ENCODE data around the gene ZNF660.
A peak's percentile ranks its signal among the peaks of the same experiment; 100 is the strongest.
"Not testable (repeated sequence)": the region's sequence is repeated elsewhere in the genome, so short reads cannot be mapped to it uniquely, and the experiment has no call there.

The ZNF660 gene

DNA sequence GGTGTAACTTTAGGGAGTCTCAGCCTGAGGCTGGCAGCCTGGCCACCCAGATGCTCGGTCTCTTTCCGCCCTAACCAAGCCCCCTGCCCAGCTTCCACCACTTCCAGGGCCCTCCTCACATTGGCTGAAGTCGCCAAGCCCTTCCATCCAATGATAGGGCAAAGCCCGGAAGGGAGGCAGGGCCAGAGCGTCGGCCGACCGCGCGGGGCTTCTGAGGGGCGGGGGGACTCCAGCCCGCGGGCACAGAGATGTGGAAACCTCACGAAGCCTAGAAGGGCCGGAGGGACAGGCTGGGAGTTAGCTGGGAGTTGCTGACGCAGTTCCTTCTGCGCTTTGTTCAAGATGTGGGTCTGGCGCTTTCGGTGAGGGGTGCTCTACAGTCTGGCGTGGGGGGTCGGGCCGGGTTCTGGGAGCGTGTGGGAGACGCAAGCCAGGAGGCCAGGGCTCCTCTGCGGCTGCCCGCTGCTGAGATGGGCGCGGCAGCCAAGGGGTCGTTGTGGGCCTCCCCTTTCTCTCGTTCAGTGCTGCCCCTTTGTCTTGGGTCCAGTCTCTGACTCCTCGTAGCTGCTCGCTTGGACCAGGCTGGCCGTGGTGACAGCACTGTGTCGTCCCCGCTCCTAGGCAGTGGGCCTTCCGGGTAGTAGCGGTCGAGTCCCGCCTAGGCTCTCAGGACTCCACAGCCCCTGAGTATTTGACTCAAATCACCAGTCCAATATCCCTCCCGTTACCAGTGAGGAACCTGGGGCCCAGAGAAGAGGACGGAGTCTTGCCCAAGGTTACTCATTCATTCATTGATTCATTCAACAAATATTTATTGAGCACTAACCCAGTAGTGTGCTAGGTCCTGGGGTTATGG, at the start of gene ZNF660:
TSS of gene ZNF660 (plus strand) at position 319 of the 856 bp plus-strand sequence. CDS start 9,230 bp downstream, outside the sequence.
- DNase-seq: no peak

GRCh38 chr3:44535364-44535763, 49.4 kb upstream of the ZNF660 start:
- no peak for DNase-seq

DNA sequence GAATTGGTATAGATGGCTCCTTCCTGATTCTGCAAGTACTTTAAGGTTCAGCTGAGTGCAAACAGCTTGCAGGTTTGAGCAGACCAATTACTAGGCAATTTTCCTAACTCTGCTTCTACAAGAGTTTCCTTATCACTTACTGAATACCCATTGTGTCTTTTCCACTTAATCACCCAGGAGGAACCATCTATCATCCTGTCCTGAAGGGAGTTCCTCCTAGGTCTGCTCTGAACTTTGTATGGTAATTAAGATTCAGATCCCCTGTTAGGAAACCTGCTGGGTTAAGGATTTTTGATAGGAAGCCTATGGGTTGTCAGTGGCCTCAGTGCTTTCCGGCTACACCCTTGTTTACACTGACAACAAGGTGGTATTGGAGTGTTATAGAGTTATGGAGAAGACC, 40.0 kb upstream of the ZNF660 start:
- DNase-seq: not testable (repeated sequence)

- peak; percentile 44 for DNase-seq
Observed at GRCh38 chr3:44554626-44555592, 29.9 kb upstream of the ZNF660 start, which contains the start of gene ZKSCAN7. Gene ZKSCAN7 (plus strand): TSS chr3:44555193. CDS start chr3:44557048, 1,855 bp downstream.

- no peak for DNase-seq
Observed at GRCh38 chr3:44555723-44556122, 29.0 kb upstream of the ZNF660 start.

DNA sequence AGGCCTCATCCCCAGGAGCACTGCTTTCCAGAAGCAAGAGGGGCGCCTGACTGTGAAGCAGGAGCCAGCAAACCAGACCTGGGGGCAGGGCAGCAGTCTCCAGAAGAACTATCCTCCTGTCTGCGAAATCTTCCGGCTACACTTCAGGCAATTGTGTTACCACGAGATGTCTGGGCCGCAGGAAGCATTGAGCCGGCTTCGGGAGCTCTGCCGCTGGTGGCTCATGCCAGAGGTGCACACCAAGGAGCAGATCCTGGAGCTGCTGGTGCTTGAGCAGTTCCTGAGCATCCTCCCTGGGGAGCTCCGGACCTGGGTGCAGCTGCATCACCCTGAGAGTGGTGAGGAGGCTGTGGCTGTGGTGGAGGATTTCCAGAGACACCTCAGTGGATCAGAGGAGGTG, 27.7 kb upstream of the ZNF660 start:
- no peak for DNase-seq

DNA sequence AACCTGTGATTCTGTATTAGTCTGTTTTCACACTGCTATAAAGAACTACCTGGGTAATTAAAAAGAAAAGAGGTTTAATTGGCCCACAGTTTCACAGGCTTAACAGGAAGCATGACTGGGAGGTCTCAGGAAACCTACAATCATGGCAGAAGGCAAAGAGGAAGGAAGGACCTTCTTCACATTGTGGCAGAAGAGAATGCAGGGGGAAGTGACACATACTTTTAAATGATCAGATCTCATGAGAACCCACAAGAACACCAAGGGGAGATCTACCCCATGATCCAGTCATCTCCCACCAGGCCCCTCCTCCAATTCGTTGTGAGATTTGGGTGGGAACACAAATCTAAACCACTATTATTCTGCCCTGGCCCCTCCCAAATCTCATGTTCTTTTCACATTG, 23.7 kb upstream of the ZNF660 start:
- no peak for DNase-seq

DNA sequence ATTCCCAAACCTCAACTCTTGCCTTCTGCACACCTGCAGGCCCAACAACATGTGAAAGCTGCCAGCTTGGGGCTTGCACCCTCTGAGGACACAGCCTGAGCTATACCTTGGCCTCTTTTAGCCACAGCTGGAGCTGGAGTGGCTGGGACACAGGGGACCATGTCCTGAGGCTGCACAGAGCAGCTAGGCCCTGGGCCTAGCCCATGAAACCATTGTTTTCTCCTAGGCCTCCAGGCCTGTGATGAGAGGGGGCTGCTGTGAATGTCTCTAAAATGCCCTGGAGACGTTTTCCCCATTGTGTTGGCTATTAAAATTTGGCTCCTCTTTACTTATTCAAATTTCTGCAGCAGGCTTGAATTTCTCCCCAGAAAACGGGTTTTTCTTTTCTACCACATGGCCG, 22.6 kb upstream of the ZNF660 start:
- no peak for DNase-seq

DNA sequence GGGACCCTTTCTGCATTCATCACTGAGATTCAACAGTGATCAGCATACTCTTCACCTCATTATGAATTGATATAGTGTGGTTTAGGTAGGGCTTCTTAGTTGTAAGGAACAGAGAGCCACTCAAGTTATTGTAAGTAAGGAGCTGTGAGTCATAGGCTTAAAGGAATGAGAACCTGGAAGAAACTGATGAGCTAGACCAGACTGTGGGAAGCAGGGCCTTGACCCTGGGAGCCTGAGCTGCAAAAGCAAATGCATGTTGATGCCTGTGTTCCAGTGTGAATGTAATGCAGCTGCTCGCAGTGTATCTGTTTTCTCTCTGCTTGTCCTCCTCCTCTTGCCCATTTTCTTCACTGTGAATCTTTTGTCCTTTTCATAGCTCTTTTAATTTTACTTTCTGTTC, 16.2 kb upstream of the ZNF660 start:
- no peak for DNase-seq

DNA sequence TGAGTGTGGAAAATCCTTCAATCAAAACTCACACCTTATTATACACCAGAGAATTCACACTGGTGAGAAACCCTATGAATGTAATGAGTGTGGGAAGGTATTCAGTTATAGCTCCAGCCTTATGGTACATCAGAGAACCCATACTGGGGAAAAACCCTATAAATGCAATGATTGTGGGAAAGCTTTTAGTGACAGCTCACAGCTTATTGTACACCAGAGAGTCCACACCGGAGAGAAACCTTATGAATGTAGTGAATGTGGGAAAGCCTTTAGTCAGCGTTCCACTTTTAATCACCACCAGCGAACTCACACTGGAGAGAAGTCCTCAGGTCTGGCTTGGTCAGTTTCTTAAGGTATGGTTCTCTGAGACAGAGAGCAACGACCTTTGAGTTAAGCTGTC, 13.7 kb upstream of the ZNF660 start:
- no peak for DNase-seq

DNA sequence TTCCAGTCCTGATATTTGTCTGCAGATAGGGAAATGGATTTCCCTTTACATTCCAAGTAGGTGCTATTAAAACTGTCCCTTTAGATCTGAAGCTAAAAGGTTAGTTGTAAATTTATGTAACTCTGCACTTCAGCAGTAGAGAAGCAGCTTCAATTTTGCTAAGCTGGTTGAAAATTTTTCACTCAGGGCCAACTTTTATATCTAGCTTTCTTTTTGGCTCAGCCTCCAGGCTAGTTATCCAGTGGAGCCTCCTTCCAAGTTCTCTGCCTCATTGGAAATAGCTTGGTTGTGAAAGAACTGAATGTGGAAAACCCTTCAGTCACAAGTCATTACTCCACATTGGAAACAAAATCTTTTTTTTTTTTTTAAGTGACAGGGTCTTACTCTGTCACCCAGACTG, 8.2 kb upstream of the ZNF660 start:
- DNase-seq: no peak

- DNase-seq: not testable (repeated sequence)
Observed at GRCh38 chr3:44577354-44577952, 7.3 kb upstream of the ZNF660 start.

- not testable (repeated sequence) for DNase-seq
Observed at GRCh38 chr3:44578316-44578715, 6.4 kb upstream of the ZNF660 start.

DNA sequence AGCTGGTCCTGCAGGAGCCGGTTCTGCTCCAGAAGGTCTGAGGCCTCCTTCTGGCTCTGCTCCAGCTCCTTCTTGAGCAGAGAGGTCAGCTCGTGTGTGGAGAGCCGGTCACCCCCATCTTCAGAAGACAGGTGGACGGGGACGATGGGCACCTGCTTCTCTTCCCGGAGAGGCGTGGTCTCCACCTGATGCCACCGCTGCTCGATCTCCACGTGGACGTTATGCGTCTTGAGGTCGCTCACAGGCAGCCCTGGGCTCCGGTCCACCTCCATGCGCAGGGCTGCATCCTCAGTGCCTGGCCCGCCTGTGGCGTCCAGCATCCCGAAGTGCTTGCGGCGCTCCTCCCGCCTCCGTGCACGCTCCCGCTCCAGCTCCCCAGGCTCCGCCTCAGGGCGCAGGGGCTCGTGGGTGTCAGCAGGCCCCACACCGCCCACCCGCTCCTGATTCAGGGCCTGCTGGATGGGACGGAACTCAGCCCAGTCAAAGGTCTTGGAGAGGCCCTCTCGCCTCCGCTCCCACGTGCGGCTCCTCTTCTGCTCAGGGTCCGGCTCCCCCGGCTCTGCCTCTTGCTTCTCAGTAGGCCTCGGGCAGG, 5.7 kb upstream of the ZNF660 start:
- not testable (repeated sequence) for DNase-seq

DNA sequence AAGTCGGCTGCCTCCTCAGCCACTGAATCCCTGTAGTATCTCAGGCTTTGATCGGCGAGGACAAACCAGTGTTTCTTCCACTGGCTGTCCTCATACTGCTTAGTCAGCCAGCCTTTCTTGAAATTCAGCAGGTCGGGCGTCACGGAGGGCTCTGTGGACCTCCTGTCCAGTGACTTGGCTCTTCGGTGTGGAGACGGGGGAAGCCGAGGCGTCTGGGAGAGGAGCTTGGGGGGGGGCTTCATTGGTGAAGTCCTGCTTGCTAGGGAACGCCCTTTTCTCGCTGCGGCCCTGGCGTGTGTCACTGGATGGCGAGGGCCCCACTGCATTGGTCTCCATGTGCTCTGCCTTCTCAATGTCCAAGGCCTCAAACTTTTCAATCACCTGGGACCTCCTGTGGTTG, 5.0 kb upstream of the ZNF660 start:
- DNase-seq: not testable (repeated sequence)

GRCh38 chr3:44580971-44581370, 3.8 kb upstream of the ZNF660 start:
- not testable (repeated sequence) for DNase-seq

DNA sequence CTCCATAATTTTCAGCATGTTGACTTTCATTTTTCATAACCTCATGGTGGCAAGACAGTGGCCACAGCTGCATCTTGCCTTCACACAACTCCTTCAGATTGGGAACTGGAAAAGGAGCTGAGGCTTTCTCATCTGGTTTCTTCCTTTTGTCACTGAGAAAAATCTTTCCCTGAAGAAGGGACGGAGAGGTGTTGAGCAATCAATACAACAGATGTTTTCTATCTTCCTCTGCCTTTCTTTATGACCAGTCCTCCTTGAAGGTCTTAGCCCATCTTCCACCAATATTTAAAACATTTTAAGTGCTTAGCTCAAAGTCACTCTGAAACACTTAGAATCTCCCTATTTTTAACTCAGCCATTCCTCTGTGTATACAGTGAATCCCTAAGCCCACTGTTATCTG, 11.9 kb downstream of the ZNF660 start:
- DNase-seq: no peak

GRCh38 chr3:44601749-44602148, 17.0 kb downstream of the ZNF660 start:
- DNase-seq: no peak

DNA sequence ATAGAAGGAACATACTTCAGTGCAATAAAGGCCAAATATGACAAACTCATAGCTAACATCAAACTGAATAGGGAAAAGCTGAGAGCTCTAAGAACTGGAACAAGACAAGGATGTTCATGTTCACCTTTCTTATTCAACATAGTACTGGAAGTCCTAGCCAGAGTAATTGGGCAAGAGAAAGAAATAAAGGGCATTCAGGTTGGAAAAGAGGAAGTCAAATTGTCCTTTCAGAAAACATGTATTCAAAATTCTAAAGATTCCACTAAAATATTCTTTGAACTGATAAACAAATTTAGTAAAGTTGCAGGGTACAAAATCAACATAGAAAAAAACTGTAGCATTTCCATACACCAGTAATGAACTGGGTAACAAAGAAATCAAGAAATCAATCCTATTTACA, 27.9 kb downstream of the ZNF660 start:
- DNase-seq: no peak

- peak; percentile 32 for DNase-seq
Observed at GRCh38 chr3:44624749-44625480, 40.2 kb downstream of the ZNF660 start, which contains the start of gene ZNF197. Gene ZNF197 (plus strand): TSS chr3:44625036. CDS start chr3:44629155, 4,119 bp downstream.

DNA sequence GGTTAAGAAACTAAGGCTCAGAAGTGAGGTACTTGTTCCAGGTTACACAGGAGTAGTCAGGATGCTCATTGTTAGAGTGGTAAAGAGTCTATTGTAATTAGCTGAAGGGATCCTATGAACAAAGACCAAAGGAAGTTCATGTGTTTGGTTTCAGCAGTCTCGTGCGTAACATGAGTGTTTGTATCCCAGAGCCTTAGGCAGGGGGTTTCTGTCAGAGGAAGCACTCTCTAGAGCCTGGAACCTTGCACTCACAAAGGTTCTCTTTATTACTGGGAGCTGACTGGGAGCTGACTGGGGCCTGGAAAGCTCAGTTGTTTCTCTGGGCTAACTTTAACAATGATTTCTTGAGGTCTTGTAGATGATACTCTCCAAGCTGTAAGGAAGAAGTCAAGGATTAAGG, 44.0 kb downstream of the ZNF660 start:
- DNase-seq: no peak

- no peak for DNase-seq
Observed at GRCh38 chr3:44632193-44632592, 47.4 kb downstream of the ZNF660 start.
